Stimulated activated CD8-positive, alpha-beta memory T cell treated with anti-CD3 and anti-CD28 coated beads, Interleukin-7, amount 100 ng/mL, for 4 hours (primary cell): Measurements from ENCODE around the gene ALDH3B1.

Source experiments
- DNase-seq, 2 donors: peaks; one replicate each; pipeline ENCODE4 v3.0.0-alpha.2; 2020; ENCODE audit warnings: low read depth in 2 of 2

The ALDH3B1 gene

GRCh38 chr11:68071281-68072048, 61.3 kb downstream of the ALDH3B1 start:
- no peak for DNase-seq

- no peak for DNase-seq
Measured at GRCh38 chr11:68074584-68075352, 64.6 kb downstream of the ALDH3B1 start.

DNA sequence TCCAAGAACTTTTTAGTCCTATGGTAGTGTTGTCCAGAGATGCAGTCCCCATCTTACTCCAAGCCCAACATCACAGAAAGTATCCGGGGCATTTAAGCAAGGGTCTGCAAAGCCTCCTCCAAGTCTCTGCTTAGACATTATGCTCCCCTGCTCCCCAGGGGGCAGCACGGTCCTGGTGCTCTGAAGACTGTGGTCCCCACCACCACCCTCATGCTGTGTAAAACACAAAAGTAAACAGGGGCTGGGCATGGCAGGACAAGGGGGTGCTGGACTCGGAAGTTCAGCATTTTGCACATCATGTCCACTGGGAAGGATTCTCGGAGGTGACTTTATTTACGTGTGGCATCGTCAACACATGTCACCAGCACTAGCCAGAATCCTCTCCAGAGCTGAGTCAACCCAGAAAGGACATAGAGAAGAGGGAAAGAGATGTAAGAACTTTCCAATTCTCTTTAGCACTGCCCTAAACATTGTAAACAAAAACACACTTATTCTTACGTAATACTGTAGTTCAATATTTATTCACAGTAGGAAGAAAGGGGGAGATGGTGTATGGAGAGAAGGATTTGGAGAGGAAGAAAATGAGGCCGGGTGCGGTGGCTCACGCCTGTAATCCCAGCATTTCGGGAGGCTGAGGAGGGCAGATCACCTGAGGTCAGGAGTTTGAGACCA, 66.4 kb downstream of the ALDH3B1 start:
- no peak for DNase-seq

GRCh38 chr11:68077617-68078582, 67.8 kb downstream of the ALDH3B1 start:
- DNase-seq = no peak
